Progenitor cell of endocrine pancreas (in vitro differentiated cells): ENCODE results near the gene SAMD11. TPM values are rescaled to one million over a fixed set of nuclear protein-coding genes. Genes with fewer than 3 reads are reported as not detected.

Experiments used
- DNase-seq: peaks from one replicate; pipeline ENCODE4 v3.0.0; 2021; ENCODE audit warnings: low spot score; ENCODE audit not compliant: unreplicated experiment
- H3K27ac Mint-ChIP-seq: 2 replicates; pipeline ENCODE4 v1.8.0; 2021; ENCODE audit warnings: mild to moderate bottlenecking, moderate library complexity, mixed read lengths
- H3K27me3 Mint-ChIP-seq: 2 replicates; pipeline ENCODE4 v1.8.0; 2021; ENCODE audit warnings: mixed read lengths
- H3K36me3 Mint-ChIP-seq: 2 replicates; pipeline ENCODE4 v1.8.0; 2022; ENCODE audit warnings: mixed read lengths; ENCODE audit not compliant: insufficient read depth
- H3K4me1 Mint-ChIP-seq: 2 replicates; pipeline ENCODE4 v1.8.0; 2021; ENCODE audit warnings: low read depth, mixed read lengths
- H3K4me3 Mint-ChIP-seq: 2 replicates; pipeline ENCODE4 v1.8.0; 2021; ENCODE audit warnings: low read depth, mild to moderate bottlenecking, moderate library complexity, mixed read lengths
- H3K9me3 Mint-ChIP-seq: 2 replicates; pipeline ENCODE4 v1.8.0; 2021; ENCODE audit warnings: low read depth, mixed read lengths
- total RNA-seq: library from RNA; stranded (reverse); gene quantifications from 2 replicates; pipeline ENCODE4 v1.2.1, GENCODE V29; 2021
- TF ChIP-seq, protein P1 (sequence below): fragments of 200-600 bp; sonication (generic); IDR thresholded peaks from one replicate; pipeline ENCODE4 v1.5.0; 2021; ENCODE audit warnings: antibody characterized with exemption, mild to moderate bottlenecking; ENCODE audit not compliant: unreplicated experiment

Gene SAMD11
- total RNA-seq, 1 donor from 2014 or later: 42.9 TPM

- Mint-ChIP-seq H3K9me3 (no peaks in the 10 kb centered on the region), H3K4me3 (no peak overlapping the region), H3K4me1 (peaks cover 11% of the 10 kb centered on the region), H3K27me3 (peaks cover 50% of the 10 kb centered on the region), H3K36me3 (no peaks in the 10 kb centered on the region), H3K27ac (no peak overlapping the region)
- TF ChIP-seq, protein P1, sequence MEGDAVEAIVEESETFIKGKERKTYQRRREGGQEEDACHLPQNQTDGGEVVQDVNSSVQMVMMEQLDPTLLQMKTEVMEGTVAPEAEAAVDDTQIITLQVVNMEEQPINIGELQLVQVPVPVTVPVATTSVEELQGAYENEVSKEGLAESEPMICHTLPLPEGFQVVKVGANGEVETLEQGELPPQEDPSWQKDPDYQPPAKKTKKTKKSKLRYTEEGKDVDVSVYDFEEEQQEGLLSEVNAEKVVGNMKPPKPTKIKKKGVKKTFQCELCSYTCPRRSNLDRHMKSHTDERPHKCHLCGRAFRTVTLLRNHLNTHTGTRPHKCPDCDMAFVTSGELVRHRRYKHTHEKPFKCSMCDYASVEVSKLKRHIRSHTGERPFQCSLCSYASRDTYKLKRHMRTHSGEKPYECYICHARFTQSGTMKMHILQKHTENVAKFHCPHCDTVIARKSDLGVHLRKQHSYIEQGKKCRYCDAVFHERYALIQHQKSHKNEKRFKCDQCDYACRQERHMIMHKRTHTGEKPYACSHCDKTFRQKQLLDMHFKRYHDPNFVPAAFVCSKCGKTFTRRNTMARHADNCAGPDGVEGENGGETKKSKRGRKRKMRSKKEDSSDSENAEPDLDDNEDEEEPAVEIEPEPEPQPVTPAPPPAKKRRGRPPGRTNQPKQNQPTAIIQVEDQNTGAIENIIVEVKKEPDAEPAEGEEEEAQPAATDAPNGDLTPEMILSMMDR: no peak
- no peak for DNase-seq
Observed at GRCh38 chr1:932776-933602, 9.3 kb downstream of the SAMD11 start.

DNA sequence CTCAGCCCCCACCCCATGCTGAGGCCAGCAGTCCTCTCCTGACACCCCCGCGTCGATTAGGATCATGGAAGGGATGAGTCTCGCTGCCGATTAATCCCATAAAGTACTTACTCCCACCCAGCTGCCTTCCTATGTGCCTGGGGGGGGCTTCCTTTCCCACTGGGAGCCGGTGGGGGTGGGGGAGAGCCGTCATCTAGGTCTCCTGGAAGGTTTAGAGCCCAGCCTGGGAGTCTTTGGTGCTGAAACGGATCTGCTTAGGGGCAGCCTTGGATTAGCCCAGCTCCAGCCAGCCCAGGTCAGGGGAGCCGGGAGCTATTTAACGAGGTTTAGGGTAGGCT is 9.8 kb downstream of the SAMD11 start:
- Mint-ChIP-seq H3K27ac (no peak overlapping the region), H3K9me3 (no peaks in the 10 kb centered on the region), H3K4me3 (no peak overlapping the region), H3K27me3 (peaks cover 47% of the 10 kb centered on the region), H3K36me3 (no peaks in the 10 kb centered on the region), H3K4me1 (peaks cover 16% of the 10 kb centered on the region)
- TF ChIP-seq, protein P1: no peak
- no peak for DNase-seq

DNA sequence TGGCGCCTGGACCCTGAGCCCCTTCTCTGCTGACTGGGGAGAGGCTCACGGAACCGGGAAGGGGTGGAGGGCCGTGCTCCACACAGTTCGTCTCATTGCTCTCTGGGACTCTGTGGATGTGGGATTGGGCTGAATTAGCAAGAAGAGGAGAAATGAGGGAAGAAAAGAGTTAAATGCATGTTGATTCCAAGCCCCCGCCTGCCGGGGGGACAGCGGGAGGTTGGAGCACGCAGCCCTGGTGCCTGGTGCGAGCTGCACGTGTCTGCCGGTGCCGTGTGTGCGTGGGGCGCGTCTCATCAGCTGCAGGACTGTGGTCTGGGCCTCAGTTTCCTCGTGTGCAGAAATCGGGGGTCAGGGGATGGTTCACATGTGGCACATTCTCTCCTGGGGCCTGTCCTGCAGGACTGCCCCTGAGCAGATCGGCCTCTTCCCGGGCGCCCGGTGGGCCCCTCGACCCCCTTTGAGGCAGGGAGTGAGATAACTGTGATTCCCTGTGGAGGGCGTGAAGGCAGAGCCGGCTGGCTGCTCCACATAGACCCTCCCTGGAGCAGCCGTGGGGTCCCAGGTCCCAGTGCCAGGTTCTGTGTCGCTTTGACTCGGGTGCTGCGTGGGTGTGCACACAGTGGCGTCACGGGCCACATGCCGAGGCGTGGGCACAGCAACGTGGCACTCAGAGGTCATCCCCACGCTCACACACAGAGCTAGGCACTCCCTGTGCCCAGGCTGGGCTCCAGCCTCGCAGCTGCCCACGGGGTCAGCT is 11.4 kb downstream of the SAMD11 start:
- Mint-ChIP-seq H3K27me3 (peaks cover 41% of the 10 kb centered on the region), H3K4me1 (peaks cover 19% of the 10 kb centered on the region), H3K27ac (peak overlapping the region; percentile 9), H3K36me3 (no peaks in the 10 kb centered on the region), H3K9me3 (no peaks in the 10 kb centered on the region), H3K4me3 (no peak overlapping the region)
- DNase-seq: no peak
- TF ChIP-seq, protein P1: no peak

GRCh38 chr1:935751-936231 is 12.1 kb downstream of the SAMD11 start:
- Mint-ChIP-seq H3K4me1 (peaks cover 19% of the 10 kb centered on the region), H3K4me3 (no peak overlapping the region), H3K27me3 (peaks cover 38% of the 10 kb centered on the region), H3K9me3 (no peaks in the 10 kb centered on the region), H3K27ac (no peak overlapping the region), H3K36me3 (no peaks in the 10 kb centered on the region)
- no peak for DNase-seq
- TF ChIP-seq, protein P1: no peak

GRCh38 chr1:936348-937264 is 12.9 kb downstream of the SAMD11 start:
- TF ChIP-seq, protein P1: no peak
- H3K4me3 Mint-ChIP-seq: no peak overlapping the region
- no peak overlapping the region for H3K27ac Mint-ChIP-seq
- H3K36me3 Mint-ChIP-seq: no peaks in the 10 kb centered on the region
- H3K4me1 Mint-ChIP-seq: peaks cover 22% of the 10 kb centered on the region
- H3K9me3 Mint-ChIP-seq: no peaks in the 10 kb centered on the region
- DNase-seq: no peak
- H3K27me3 Mint-ChIP-seq: peaks cover 35% of the 10 kb centered on the region
